HepG2 (cell line): ENCODE measurements around the gene C16orf78.

Source experiments
- CTCF ChIP-seq: sonication (generic); formaldehyde crosslinking; IDR thresholded peaks from 2 replicates; pipeline ENCODE4 v1.5.0; 2020; ENCODE audit warnings: mild to moderate bottlenecking, missing genetic modification reagents, moderate library complexity
- FOSL1 ChIP-seq: sonication (generic); formaldehyde crosslinking; IDR thresholded peaks from 2 replicates; pipeline ENCODE4 v1.9.0; 2021; ENCODE audit warnings: missing genetic modification reagents, borderline replicate concordance
- HOXA7 ChIP-seq: sonication (generic); formaldehyde crosslinking; IDR thresholded peaks from 2 replicates; pipeline ENCODE4 v1.8.1; 2022; ENCODE audit warnings: mild to moderate bottlenecking, missing genetic modification reagents, moderate library complexity
- MAFK ChIP-seq, 2 experiments: IDR thresholded peaks in 1 of 2; conservative IDR thresholded peaks in 1 of 2; 2 replicates each; pipeline ENCODE4 v1.6.1; 2011; ENCODE audit warnings: improper control_type of control experiment in 2 of 2, low read length in 2 of 2
- ZNF614 ChIP-seq: IDR thresholded peaks from 2 replicates; pipeline ENCODE4 v1.6.1; 2018; ENCODE audit warnings: missing biosample characterization, missing genetic modification reagents, inconsistent platforms, borderline replicate concordance

- TF ChIP-seq CTCF (no peak), MAFK (conservative IDR thresholded peaks at IDR 0.05 in 1 of 2, IDR thresholded peaks at IDR 0.05 in 1 of 2; ENCODE audit: low read length in 2 of 2) (no peak), FOSL1 (CRISPR knock-in tag) (no peak), ZNF614 (CRISPR knock-in tag) (no peak), HOXA7 (CRISPR knock-in tag) (no peak)
These were observed 31.9 kb downstream of the C16orf78 start for GRCh38 chr16:49405530-49405929.
